CD4-positive, CD25-positive, alpha-beta regulatory T cell (primary cell): ENCODE results near the gene MAIP1. TPM values are rescaled to one million over a fixed set of nuclear protein-coding genes. Genes with fewer than 3 reads are reported as not detected.
"Not testable (repeated sequence)": the region's sequence is repeated elsewhere in the genome, so short reads cannot be mapped to it uniquely, and the experiment has no call there.

Experiments used
- ATAC-seq, 2 donors: fragments of 150-1000 bp; cut with Tn5 transposase; one replicate each; pipeline ENCODE4 v1.10.0; 2021; ENCODE audit warnings: low read depth in 2 of 2, moderate number of reproducible peaks in 2 of 2, moderate library complexity in 1 of 2
- DNase-seq, 3 donors: peaks; one replicate each; pipeline versions ENCODE4 v3.0.0 to v3.0.0-alpha.2; 2012 to 2022; ENCODE audit warnings: mixed read lengths in 1 of 3
- H3K27ac ChIP-seq: one replicate; pipeline ENCODE4 v1.7.0; 2013; ENCODE audit warnings: mild to moderate bottlenecking, low read length; ENCODE audit not compliant: insufficient read depth, poor library complexity, severe bottlenecking
- H3K27me3 ChIP-seq: one replicate; pipeline ENCODE4 v1.7.0; 2013; ENCODE audit warnings: low read length; ENCODE audit not compliant: control insufficient read depth, insufficient read depth
- H3K36me3 ChIP-seq: one replicate; pipeline ENCODE4 v1.7.0; 2013; ENCODE audit warnings: mild to moderate bottlenecking, low read length, moderate library complexity; ENCODE audit not compliant: control insufficient read depth, insufficient read depth
- H3K4me1 ChIP-seq: 2 replicates; pipeline ENCODE4 v1.7.0; 2013; ENCODE audit warnings: mild to moderate bottlenecking, low read length; ENCODE audit not compliant: insufficient read depth, control insufficient read depth, poor library complexity, severe bottlenecking
- H3K4me3 ChIP-seq: one replicate; pipeline ENCODE4 v1.7.0; 2013; ENCODE audit warnings: low read depth, mild to moderate bottlenecking, low read length, moderate library complexity
- H3K9me3 ChIP-seq, 2 experiments: 1 replicate in 1 of 2; 2 replicates in 1 of 2; pipeline ENCODE4 v1.7.0; 2013; ENCODE audit warnings: low read length in 2 of 2, mild to moderate bottlenecking in 1 of 2, moderate library complexity in 1 of 2; ENCODE audit not compliant: control insufficient read depth in 2 of 2
- H3K27ac Mint-ChIP-seq, 3 donors: one replicate each; pipeline ENCODE4 v1.8.0; 2020 to 2022; ENCODE audit warnings: mild to moderate bottlenecking in 3 of 3, mixed read lengths in 3 of 3, moderate library complexity in 2 of 3
- H3K27me3 Mint-ChIP-seq: one replicate; pipeline ENCODE4 v1.8.0; 2022; ENCODE audit warnings: mild to moderate bottlenecking, mixed read lengths
- H3K36me3 Mint-ChIP-seq: one replicate; pipeline ENCODE4 v1.8.0; 2020; ENCODE audit warnings: mixed read lengths
- H3K4me1 Mint-ChIP-seq, 4 donors: one replicate each; pipeline ENCODE4 v1.8.0; 2020 to 2022; ENCODE audit warnings: mixed read lengths in 4 of 4, mild to moderate bottlenecking in 1 of 4
- H3K4me3 Mint-ChIP-seq, 4 donors: one replicate each; pipeline ENCODE4 v1.8.0; 2020 to 2022; ENCODE audit warnings: mild to moderate bottlenecking in 4 of 4, mixed read lengths in 4 of 4, moderate library complexity in 3 of 4
- H3K9me3 Mint-ChIP-seq, 7 donors: one replicate each; pipeline ENCODE4 v1.8.0; 2020 to 2022; ENCODE audit warnings: mixed read lengths in 7 of 7, mild to moderate bottlenecking in 3 of 7, moderate library complexity in 2 of 7
- polyA plus RNA-seq, 4 donors: library from polyadenylated mRNA; unstranded; fragments of 300-500 nt; fragmentation: Illumina TruSeq; gene quantifications; one replicate each; pipeline ENCODE4 v1.2.3, GENCODE V29; 2021
- total RNA-seq: library from RNA; stranded (reverse); gene quantifications from one replicate; pipeline ENCODE4 v1.2.3, GENCODE V29; 2022

Gene MAIP1
- 23.3 TPM for total RNA-seq
- 10 to 100 TPM; 17.7 to 25.5 (median 20.4) TPM for polyA plus RNA-seq

- peaks cover 38% of the 10 kb centered on the region for H3K4me1 ChIP-seq
- ATAC-seq (peak; percentile 87 to 89), DNase-seq (peak; percentile 63 to 87 (median 82))
- Mint-ChIP-seq H3K36me3 (peaks cover 5% of the 10 kb centered on the region), H3K9me3 (no peaks in the 10 kb centered on the region), H3K4me1 (peaks cover 38 to 74% (median 52%) of the 10 kb centered on the region in 4 donors), H3K27ac (peak within 1 kb of the TSS; percentile 95 to 99 (median 96)), H3K4me3 (peak within 1 kb of the TSS; percentile 97 to 99 (median 98)), H3K27me3 (no peaks in the 10 kb centered on the region)
- peak within 1 kb of the TSS; percentile 77 for H3K27ac ChIP-seq
- no peaks in the 10 kb centered on the region for H3K9me3 ChIP-seq
- H3K36me3 ChIP-seq = peaks cover 19% of the 10 kb centered on the region
- peak within 1 kb of the TSS; percentile 99 for H3K4me3 ChIP-seq
- no peaks in the 10 kb centered on the region for H3K27me3 ChIP-seq
These were observed at the start of gene MAIP1, which contains the start of gene TYW5 for GRCh38 chr2:199955339-199956061. TSS of gene MAIP1 (plus strand) at chr2:199955582. CDS start at chr2:199955799, 217 bp downstream. TSS of gene TYW5 (minus strand) at chr2:199955491. CDS start at chr2:199955470, 21 bp downstream.

DNA sequence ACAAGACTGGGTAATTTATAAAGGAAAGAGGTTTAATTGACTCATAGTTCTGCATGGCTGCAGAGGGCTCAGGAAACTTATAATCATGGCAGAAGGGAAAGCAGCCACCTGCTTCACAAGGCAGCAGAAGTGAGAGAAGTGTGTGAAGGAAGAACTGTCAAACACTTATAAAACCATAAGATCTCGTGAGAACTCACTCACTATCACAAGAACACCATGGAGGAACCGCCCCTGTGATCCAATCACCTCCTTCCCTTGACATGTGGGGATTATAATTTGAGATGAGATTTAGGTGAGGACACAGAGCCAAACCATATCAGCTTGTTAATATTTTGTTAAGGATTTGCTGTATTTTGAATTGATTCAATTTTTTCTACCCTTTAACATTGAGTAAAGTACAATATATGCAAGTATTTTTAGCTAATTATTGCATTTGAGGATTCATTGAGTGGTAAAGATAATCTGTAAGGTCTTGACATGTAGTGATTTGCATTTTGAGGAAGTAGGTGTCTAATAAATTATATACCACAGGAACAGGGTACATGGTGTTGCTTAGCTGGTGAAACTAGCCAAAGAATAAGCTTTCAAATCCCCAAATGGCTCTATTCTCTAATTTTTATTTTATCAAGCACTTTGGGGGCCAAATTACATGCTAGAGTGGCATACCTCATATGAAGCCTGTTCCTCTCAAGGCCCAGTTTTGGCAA lies 48.2 kb upstream of the MAIP1 start:
- H3K4me1 Mint-ChIP-seq = peaks cover 5 to 16% (median 10%) of the 10 kb centered on the region in 4 donors
- H3K27me3 Mint-ChIP-seq = peaks cover 5% of the 10 kb centered on the region
- H3K4me1 ChIP-seq = peaks cover 6% of the 10 kb centered on the region
- H3K36me3 ChIP-seq = no peaks in the 10 kb centered on the region
- H3K27ac Mint-ChIP-seq = no peak overlapping the region
- no peaks in the 10 kb centered on the region for H3K36me3 Mint-ChIP-seq
- DNase-seq (no peak), ATAC-seq (no peak)
- no peak overlapping the region for H3K4me3 Mint-ChIP-seq
- no peak overlapping the region for H3K4me3 ChIP-seq
- peaks cover 7% of the 10 kb centered on the region for H3K27me3 ChIP-seq
- no peaks in the 10 kb centered on the region for H3K9me3 Mint-ChIP-seq
- no peaks in the 10 kb centered on the region for H3K9me3 ChIP-seq
- no peak overlapping the region for H3K27ac ChIP-seq

GRCh38 chr2:199910338-199911051 lies 44.9 kb upstream of the MAIP1 start:
- Histone ChIP-seq H3K4me3 (peak overlapping the region; percentile 82), H3K9me3 (no peaks in the 10 kb centered on the region), H3K36me3 (no peaks in the 10 kb centered on the region), H3K4me1 (peaks cover 24% of the 10 kb centered on the region), H3K27me3 (peaks cover 2% of the 10 kb centered on the region), H3K27ac (peak overlapping the region; percentile 86)
- Mint-ChIP-seq H3K4me1 (peaks cover 22 to 39% (median 30%) of the 10 kb centered on the region in 4 donors), H3K27ac (peak overlapping the region; percentile 92 to 99 (median 97)), H3K36me3 (no peaks in the 10 kb centered on the region), H3K4me3 (peak overlapping the region; percentile 92 to 99 (median 97)), H3K27me3 (no peaks in the 10 kb centered on the region), H3K9me3 (no peaks in the 10 kb centered on the region)
- ATAC-seq (no peak), DNase-seq (no peak)

- no peaks in the 10 kb centered on the region for H3K27me3 ChIP-seq
- peak within 1 kb of the TSS; percentile 92 to 99 (median 97) for H3K27ac Mint-ChIP-seq
These were observed 44.1 kb upstream of the MAIP1 start, which contains the start of gene C2orf69 for GRCh38 chr2:199911052-199911876. TSS of gene C2orf69 (plus strand) at chr2:199911293. CDS start at chr2:199911439, 146 bp downstream.

GRCh38 chr2:199911877-199912161 lies 43.6 kb upstream of the MAIP1 start:
- H3K27ac ChIP-seq = peak overlapping the region; percentile 86
- no peaks in the 10 kb centered on the region for H3K27me3 Mint-ChIP-seq
- peak overlapping the region; percentile 92 to 99 (median 97) for H3K4me3 Mint-ChIP-seq
- H3K36me3 ChIP-seq = peaks cover 10% of the 10 kb centered on the region
- H3K27me3 ChIP-seq = no peaks in the 10 kb centered on the region
- peak overlapping the region; percentile 91 to 97 (median 92) for H3K27ac Mint-ChIP-seq
- H3K9me3 Mint-ChIP-seq = peaks cover 0 to 5% (median 0%) of the 10 kb centered on the region in 7 donors
- peaks cover 12% of the 10 kb centered on the region for H3K36me3 Mint-ChIP-seq
- peaks cover 22 to 48% (median 36%) of the 10 kb centered on the region in 4 donors for H3K4me1 Mint-ChIP-seq
- no peak for DNase-seq
- peaks cover 24% of the 10 kb centered on the region for H3K4me1 ChIP-seq
- ATAC-seq = no peak
- H3K4me3 ChIP-seq = peak overlapping the region; percentile 82
- peaks cover 0 to 4% of the 10 kb centered on the region in 2 experiments for H3K9me3 ChIP-seq

More at GRCh38 chr2:199911052-199911876, 44.1 kb upstream of the MAIP1 start, which contains the start of gene C2orf69:
- Mint-ChIP-seq H3K4me3 (peak within 1 kb of the TSS; percentile 92 to 99 (median 97)), H3K36me3 (peaks cover 6% of the 10 kb centered on the region), H3K9me3 (peaks cover 0 to under 1% (median 0%) of the 10 kb centered on the region in 7 donors), H3K27me3 (no peaks in the 10 kb centered on the region), H3K4me1 (peaks cover 22 to 46% (median 34%) of the 10 kb centered on the region in 4 donors)
- no peaks in the 10 kb centered on the region for H3K9me3 ChIP-seq
- peaks cover 6% of the 10 kb centered on the region for H3K36me3 ChIP-seq
- H3K4me3 ChIP-seq = peak within 1 kb of the TSS; percentile 82
- peaks cover 24% of the 10 kb centered on the region for H3K4me1 ChIP-seq
- DNase-seq = peak; percentile 82 to 96 (median 87)
- peak; percentile 80 to 82 for ATAC-seq
- H3K27ac ChIP-seq = peak within 1 kb of the TSS; percentile 86

DNA sequence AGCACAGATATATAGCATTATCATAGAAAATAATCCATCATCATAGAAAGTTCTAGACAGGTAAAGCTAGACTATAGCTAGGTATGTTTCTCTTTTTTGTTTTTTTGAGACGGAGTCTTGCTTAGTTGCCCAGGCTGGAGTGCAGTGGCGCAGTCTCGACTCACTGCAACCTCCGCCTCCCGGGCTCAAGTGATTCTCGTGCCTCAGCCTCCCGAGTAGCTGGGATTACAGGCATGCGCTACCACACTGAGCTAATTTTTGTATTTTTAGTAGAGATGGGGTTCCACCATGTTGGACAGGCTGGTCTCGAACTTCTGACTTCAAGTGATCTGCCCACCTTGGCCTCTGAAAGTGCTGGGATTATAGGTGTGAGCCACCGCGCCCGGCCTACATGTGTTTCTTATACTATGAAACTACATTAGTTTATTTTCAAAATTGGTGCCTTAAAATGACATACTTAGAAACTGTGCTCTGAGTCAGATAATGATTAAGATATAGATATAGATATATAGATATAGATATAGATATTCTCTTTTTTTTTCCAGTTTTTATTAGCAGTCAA lies 42.7 kb upstream of the MAIP1 start:
- H3K9me3 Mint-ChIP-seq = peaks cover 0 to 12% (median 0%) of the 10 kb centered on the region in 7 donors
- ATAC-seq, DNase-seq, H3K27me3 Mint-ChIP-seq, H3K9me3 ChIP-seq, H3K27me3 ChIP-seq: not testable (repeated sequence)
- H3K4me1 Mint-ChIP-seq = peaks cover 26 to 51% (median 36%) of the 10 kb centered on the region in 4 donors
- peak overlapping the region; percentile 92 to 99 (median 97) for H3K4me3 Mint-ChIP-seq
- peaks cover 20% of the 10 kb centered on the region for H3K36me3 Mint-ChIP-seq
- peak overlapping the region; percentile 23 for H3K27ac ChIP-seq
- H3K27ac Mint-ChIP-seq = peak overlapping the region in 2 of 3 donors; percentile 51 to 92
- peak overlapping the region; percentile 82 for H3K4me3 ChIP-seq
- H3K4me1 ChIP-seq = peaks cover 24% of the 10 kb centered on the region
- peaks cover 13% of the 10 kb centered on the region for H3K36me3 ChIP-seq
